Astrocyte of the spinal cord (primary cell): Measurements from ENCODE around the gene TRIM54.
"Not testable (repeated sequence)": the region's sequence is repeated elsewhere in the genome, so short reads cannot be mapped to it uniquely, and the experiment has no call there.

Source experiments
- DNase-seq: peaks from one replicate; pipeline ENCODE4 v3.0.0; 2011; ENCODE audit warnings: low read depth, low spot score
- H3K4me3 ChIP-seq: 2 replicates; pipeline ENCODE4 v1.5.1; 2011; ENCODE audit warnings: low read depth, mild to moderate bottlenecking, low read length, moderate library complexity
- in situ Hi-C: cut with HindIII; loops from 2 replicates; pipeline ENCODE4 v1.10.0; 2017; ENCODE audit warnings: low sequenced_read_pairs
- TF ChIP-seq, protein P1 (sequence below): IDR thresholded peaks from 2 replicates; pipeline ENCODE4 v1.5.1; 2012; ENCODE audit warnings: low read depth, mild to moderate bottlenecking, low read length, inconsistent platforms

The TRIM54 gene

DNA sequence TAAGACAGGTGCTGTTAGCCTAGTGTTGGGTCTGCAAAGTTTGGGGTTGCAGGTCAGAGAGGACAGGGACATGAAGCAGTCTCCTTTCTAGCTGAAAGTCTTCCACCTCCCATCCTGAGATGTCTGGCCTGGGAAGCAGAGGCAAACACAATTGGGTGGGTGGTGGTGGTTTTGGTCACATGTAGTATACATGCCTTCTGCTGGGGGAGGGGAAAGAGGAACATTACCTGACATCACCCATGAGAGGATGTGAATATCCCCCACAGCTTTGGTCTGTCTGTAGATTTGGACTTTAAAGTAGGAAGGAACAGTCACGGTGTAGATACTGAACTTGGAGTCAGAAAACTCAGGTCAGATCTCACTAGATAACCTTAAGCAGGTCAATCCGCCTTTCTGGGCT is 11.6 kb upstream of the TRIM54 start:
- in situ Hi-C loops = loop anchor here (25.0 kb wide), 1 partner anchor 158 kb away; the partner anchor contains the start of genes ABHD1 and CGREF1
- DNase-seq = no peak
- no peak overlapping the region for H3K4me3 ChIP-seq
- TF ChIP-seq, protein P1, sequence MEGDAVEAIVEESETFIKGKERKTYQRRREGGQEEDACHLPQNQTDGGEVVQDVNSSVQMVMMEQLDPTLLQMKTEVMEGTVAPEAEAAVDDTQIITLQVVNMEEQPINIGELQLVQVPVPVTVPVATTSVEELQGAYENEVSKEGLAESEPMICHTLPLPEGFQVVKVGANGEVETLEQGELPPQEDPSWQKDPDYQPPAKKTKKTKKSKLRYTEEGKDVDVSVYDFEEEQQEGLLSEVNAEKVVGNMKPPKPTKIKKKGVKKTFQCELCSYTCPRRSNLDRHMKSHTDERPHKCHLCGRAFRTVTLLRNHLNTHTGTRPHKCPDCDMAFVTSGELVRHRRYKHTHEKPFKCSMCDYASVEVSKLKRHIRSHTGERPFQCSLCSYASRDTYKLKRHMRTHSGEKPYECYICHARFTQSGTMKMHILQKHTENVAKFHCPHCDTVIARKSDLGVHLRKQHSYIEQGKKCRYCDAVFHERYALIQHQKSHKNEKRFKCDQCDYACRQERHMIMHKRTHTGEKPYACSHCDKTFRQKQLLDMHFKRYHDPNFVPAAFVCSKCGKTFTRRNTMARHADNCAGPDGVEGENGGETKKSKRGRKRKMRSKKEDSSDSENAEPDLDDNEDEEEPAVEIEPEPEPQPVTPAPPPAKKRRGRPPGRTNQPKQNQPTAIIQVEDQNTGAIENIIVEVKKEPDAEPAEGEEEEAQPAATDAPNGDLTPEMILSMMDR = no peak

DNA sequence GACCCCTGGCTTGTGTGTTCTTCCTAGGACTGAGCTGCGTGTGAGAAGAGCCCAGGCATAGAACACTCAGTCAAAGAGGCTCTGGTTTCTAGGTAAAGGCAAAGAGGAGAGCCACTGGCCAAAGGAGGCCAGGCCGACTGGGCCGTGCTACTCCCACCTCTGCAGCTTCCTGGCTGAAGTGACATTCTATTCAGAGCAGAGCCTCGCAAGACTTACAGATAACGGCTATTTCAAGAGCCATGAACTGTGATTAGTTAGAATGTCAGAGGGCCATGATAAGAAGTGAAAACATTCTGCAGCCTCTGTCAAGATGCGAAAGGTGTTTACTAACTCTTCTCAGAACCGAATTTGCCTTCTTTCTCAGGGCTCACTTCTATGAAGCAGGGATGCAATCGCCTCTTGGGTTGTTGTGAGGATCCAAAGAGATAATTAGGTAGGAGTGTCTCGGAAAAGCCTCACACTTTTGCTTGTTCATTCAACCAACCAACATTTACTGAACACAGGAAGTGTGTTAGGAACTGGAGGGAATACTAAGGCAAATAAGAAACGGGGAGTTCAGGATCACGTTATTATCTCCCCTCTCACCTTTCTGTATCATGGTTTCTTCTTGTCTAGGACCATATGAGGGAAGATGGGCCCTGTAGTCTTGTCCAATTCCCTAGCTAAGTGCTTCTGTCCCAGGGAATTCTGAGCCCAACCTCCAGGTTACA is 10.4 kb upstream of the TRIM54 start:
- TF ChIP-seq, protein P1 = no peak
- in situ Hi-C loops = loop anchor here (25.0 kb wide), 1 partner anchor 159 kb away; the partner anchor contains the start of genes ABHD1 and CGREF1
- no peak for DNase-seq
- no peak overlapping the region for H3K4me3 ChIP-seq

DNA sequence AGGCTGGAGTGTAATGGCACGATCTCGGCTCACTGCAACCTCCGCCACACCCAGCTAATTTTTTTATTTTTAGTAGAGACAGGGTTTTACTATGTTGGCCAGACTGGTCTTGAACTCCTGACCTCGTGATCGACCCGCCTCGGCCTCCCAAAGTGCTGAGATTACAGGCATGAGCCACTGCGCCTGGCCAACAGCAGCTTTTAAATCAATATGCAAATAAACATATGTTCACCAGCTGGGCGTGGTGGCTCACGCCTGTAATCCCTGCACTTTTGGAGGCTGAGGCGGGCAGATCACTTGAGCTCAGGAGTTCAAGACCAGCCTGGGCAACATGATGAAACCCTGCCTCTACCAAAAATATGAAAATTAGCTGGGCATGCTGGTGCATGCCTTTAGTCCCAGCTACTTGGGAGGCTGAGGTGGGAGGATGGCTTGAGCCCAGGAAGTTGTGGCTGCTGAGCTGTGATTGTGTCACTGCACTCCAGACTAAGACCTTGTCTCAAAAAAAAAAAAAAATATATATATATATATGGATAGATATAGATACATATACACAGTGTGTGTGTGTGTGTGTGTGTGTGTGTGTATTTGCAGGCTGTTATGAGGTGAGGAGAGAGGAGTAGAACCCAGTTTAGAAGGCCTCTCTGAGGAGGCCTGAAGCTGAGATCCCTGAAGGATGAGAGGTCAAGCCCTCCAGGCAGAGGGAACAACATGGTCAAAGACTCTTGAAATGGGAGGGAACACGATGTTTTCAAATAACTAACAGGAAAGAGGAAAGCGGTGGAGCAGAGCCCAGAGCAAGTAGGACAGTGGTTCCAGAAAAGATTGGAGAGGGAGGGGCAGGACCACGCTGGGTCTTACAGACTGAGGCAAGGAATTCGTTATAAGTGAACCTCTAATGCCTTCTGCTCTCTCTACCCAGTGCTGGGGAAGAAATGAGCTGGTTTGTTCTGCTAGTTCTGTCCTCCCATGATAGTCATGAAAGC is 9.4 kb upstream of the TRIM54 start:
- H3K4me3 ChIP-seq, DNase-seq: not testable (repeated sequence)
- in situ Hi-C loops = loop anchor here (25.0 kb wide), 1 partner anchor 161 kb away; the partner anchor contains the start of genes ABHD1 and CGREF1

DNA sequence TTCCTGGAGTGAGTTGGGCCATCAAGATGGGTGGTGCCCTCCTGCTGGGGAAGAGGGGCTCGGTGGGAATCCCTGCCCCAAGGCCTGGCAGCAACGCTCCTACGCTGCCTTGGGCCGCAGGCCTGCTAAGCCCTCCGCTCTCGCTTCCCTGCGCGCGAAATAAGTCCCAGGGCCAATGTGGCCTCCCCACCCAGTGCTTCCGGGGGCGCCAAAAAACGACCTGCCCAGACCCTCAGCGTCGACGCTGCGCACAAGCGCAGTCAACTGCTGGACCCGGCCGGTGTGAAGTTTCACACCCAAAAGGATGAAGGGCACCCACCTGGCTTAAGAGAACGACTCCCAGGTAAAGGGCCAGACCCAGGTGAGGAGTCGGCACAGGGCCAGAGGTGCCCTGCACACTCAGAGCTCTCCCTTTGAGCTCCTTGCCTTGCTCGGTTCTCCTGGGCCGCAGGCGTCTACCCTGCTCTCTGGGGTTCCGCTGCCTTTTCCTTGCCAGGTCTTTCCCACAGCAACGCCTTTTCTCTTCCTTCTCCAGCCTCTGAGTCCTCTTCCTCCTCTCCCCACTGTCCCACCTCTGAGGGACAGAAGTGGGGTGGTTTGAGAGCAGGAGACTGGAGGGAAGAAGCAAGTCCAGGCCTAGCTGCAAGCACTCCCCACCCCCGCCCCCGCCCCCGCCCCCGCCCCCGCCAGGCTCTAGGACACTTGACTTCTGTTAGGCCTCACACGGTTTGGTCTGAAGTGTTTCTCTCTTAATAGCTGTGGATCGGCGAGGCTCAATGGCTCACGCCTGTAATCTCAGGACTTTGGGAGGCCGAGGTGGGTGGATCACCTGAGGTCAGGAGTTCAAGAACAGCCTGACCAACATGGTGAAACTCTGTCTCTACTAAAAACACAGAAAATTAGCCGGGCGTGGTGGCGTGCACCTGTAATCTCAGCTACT is 6.7 kb upstream of the TRIM54 start, which contains the start of gene DNAJC5G:
DNAJC5G (plus strand) TSS at position 223 of the 940 bp plus-strand sequence. CDS start 1,296 bp downstream, outside the sequence.
- TF ChIP-seq, protein P1 = no peak
- in situ Hi-C loops = no loop called here
- no peak for DNase-seq
- H3K4me3 ChIP-seq = no peak within 1 kb of the TSS

DNA sequence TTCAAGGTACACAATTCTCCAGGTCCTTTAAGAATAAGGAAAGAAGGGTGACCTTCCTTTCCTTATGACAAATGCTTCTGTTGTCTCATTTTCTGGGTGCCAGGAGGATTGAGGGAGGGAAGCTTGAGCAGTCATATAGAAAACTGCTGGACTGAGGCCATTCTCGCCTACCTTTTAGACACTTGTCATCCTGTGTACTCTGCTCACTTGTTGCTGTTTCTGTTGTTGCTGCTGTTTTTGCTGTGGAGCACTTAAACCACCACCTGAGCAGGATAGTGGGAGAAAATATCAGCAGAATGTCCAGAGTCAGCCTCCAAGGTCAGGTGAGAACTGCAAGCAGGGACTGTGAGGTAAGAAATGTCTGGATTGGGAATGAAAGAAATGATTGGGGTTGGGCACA is 4.2 kb upstream of the TRIM54 start:
- TF ChIP-seq, protein P1 = no peak
- in situ Hi-C loops = no loop called here
- no peak overlapping the region for H3K4me3 ChIP-seq
- DNase-seq = no peak

DNA sequence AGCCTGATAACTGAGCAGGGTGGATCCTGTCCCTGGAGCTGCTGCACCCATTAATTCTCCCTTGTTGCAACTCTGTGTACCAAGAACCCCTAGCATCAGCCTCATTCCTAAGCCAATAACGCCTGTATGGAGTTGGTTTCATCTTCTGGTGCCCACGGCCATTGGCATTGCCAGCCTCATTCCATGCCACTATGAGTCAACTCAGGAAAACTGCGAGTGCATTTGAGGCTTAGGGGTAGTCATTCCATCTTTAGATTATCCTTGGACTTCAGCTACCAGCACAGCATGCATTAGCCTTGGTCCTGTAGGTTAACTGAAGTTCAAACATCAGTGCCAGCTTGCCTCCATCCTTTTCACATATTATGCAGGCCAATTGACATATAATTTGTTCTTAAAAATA is 1.4 kb upstream of the TRIM54 start:
- TF ChIP-seq, protein P1 = no peak
- in situ Hi-C loops = no loop called here
- no peak overlapping the region for H3K4me3 ChIP-seq
- DNase-seq = no peak
